ENCODE results near the gene PRR23E. TPM values are rescaled to one million over a fixed set of nuclear protein-coding genes. Genes with fewer than 3 reads are reported as not detected.

PRR23E gene
- total and polyA plus RNA-seq, 4 donors: not detected

- 95% methylated on average over 5 of the region's 6 CpGs for WGBS (ENCODE audit: insufficient coverage)
- no peak overlapping the region for H3K4me3 ChIP-seq (ENCODE audit: low read depth, low read length)
- H3K4me1 ChIP-seq (ENCODE audit: control insufficient read depth, insufficient read depth, low read length): no peaks in the 10 kb centered on the region
- DNase-seq (ENCODE audit: low read depth in 4 of 6, low spot score in 6 of 6): no peak
- H3K9me3 ChIP-seq (ENCODE audit: control insufficient read depth, insufficient read depth, low read length): peaks cover 2% of the 10 kb centered on the region
- no peaks in the 10 kb centered on the region for H3K36me3 ChIP-seq (ENCODE audit: control insufficient read depth, insufficient read depth, low read length)
- no peak overlapping the region for H3K27ac ChIP-seq (ENCODE audit: low read depth, low read length)
- H3K27me3 ChIP-seq (ENCODE audit: control insufficient read depth, insufficient read depth, low read length): no peaks in the 10 kb centered on the region
Measured at GRCh38 chr3:127195417-127195816, 2.5 kb downstream of the PRR23E start.

GRCh38 chr3:127196002-127196401 is 3.1 kb downstream of the PRR23E start:
- H3K9me3 ChIP-seq (ENCODE audit: control insufficient read depth, insufficient read depth, low read length): peaks cover 2% of the 10 kb centered on the region
- no peak overlapping the region for H3K27ac ChIP-seq (ENCODE audit: low read depth, low read length)
- H3K36me3 ChIP-seq (ENCODE audit: control insufficient read depth, insufficient read depth, low read length): no peaks in the 10 kb centered on the region
- H3K4me3 ChIP-seq (ENCODE audit: low read depth, low read length): no peak overlapping the region
- 15% methylated on average over 1 of the region's 2 CpGs for WGBS (ENCODE audit: insufficient coverage)
- H3K4me1 ChIP-seq (ENCODE audit: control insufficient read depth, insufficient read depth, low read length): no peaks in the 10 kb centered on the region
- no peak for DNase-seq (ENCODE audit: low read depth in 4 of 6, low spot score in 6 of 6)
- H3K27me3 ChIP-seq (ENCODE audit: control insufficient read depth, insufficient read depth, low read length): no peaks in the 10 kb centered on the region

GRCh38 chr3:127196466-127197299 is 3.8 kb downstream of the PRR23E start:
- Histone ChIP-seq H3K36me3 (ENCODE audit: control insufficient read depth, insufficient read depth, low read length) (no peaks in the 10 kb centered on the region), H3K27me3 (ENCODE audit: control insufficient read depth, insufficient read depth, low read length) (no peaks in the 10 kb centered on the region)
- WGBS (ENCODE audit: insufficient coverage): 89% methylated on average over 15 of the region's 15 CpGs

GRCh38 chr3:127197300-127198189 is 4.6 kb downstream of the PRR23E start:
- WGBS (ENCODE audit: insufficient coverage): 66% methylated on average over 12 of the region's 14 CpGs
- Histone ChIP-seq H3K4me3 (ENCODE audit: low read depth, low read length) (no peak overlapping the region), H3K27ac (ENCODE audit: low read depth, low read length) (no peak overlapping the region), H3K27me3 (ENCODE audit: control insufficient read depth, insufficient read depth, low read length) (no peaks in the 10 kb centered on the region), H3K9me3 (ENCODE audit: control insufficient read depth, insufficient read depth, low read length) (no peaks in the 10 kb centered on the region), H3K4me1 (ENCODE audit: control insufficient read depth, insufficient read depth, low read length) (no peaks in the 10 kb centered on the region), H3K36me3 (ENCODE audit: control insufficient read depth, insufficient read depth, low read length) (no peaks in the 10 kb centered on the region)
- no peak for DNase-seq (ENCODE audit: low read depth in 4 of 6, low spot score in 6 of 6)

More at GRCh38 chr3:127196466-127197299, 3.8 kb downstream of the PRR23E start:
- Histone ChIP-seq H3K27ac (ENCODE audit: low read depth, low read length) (no peak overlapping the region), H3K9me3 (ENCODE audit: control insufficient read depth, insufficient read depth, low read length) (peaks cover 2% of the 10 kb centered on the region), H3K4me1 (ENCODE audit: control insufficient read depth, insufficient read depth, low read length) (no peaks in the 10 kb centered on the region), H3K4me3 (ENCODE audit: low read depth, low read length) (no peak overlapping the region)
- no peak for DNase-seq (ENCODE audit: low read depth in 4 of 6, low spot score in 6 of 6)

GRCh38 chr3:127200086-127200691 is 7.3 kb downstream of the PRR23E start:
- H3K36me3 ChIP-seq (ENCODE audit: control insufficient read depth, insufficient read depth, low read length): no peaks in the 10 kb centered on the region
- WGBS (ENCODE audit: insufficient coverage): 80% methylated on average over 6 of the region's 6 CpGs
- no peak overlapping the region for H3K27ac ChIP-seq (ENCODE audit: low read depth, low read length)
- H3K4me3 ChIP-seq (ENCODE audit: low read depth, low read length): no peak overlapping the region
- no peaks in the 10 kb centered on the region for H3K4me1 ChIP-seq (ENCODE audit: control insufficient read depth, insufficient read depth, low read length)
- H3K9me3 ChIP-seq (ENCODE audit: control insufficient read depth, insufficient read depth, low read length): no peaks in the 10 kb centered on the region
- no peak for DNase-seq (ENCODE audit: low read depth in 4 of 6, low spot score in 6 of 6)
- H3K27me3 ChIP-seq (ENCODE audit: control insufficient read depth, insufficient read depth, low read length): no peaks in the 10 kb centered on the region

GRCh38 chr3:127203024-127203423 is 10.1 kb downstream of the PRR23E start:
- Histone ChIP-seq H3K4me3 (ENCODE audit: low read depth, low read length) (no peak overlapping the region), H3K27ac (ENCODE audit: low read depth, low read length) (no peak overlapping the region), H3K9me3 (ENCODE audit: control insufficient read depth, insufficient read depth, low read length) (no peaks in the 10 kb centered on the region), H3K27me3 (ENCODE audit: control insufficient read depth, insufficient read depth, low read length) (no peaks in the 10 kb centered on the region), H3K36me3 (ENCODE audit: control insufficient read depth, insufficient read depth, low read length) (no peaks in the 10 kb centered on the region), H3K4me1 (ENCODE audit: control insufficient read depth, insufficient read depth, low read length) (peaks cover 6% of the 10 kb centered on the region)
- WGBS (ENCODE audit: insufficient coverage): no CpG with 5 or more reads among the region's 1 CpG
- no peak for DNase-seq (ENCODE audit: low read depth in 4 of 6, low spot score in 6 of 6)

- Histone ChIP-seq H3K4me3 (ENCODE audit: low read depth, low read length) (no peak overlapping the region), H3K27me3 (ENCODE audit: control insufficient read depth, insufficient read depth, low read length) (no peaks in the 10 kb centered on the region), H3K27ac (ENCODE audit: low read depth, low read length) (no peak overlapping the region), H3K9me3 (ENCODE audit: control insufficient read depth, insufficient read depth, low read length) (no peaks in the 10 kb centered on the region), H3K4me1 (ENCODE audit: control insufficient read depth, insufficient read depth, low read length) (peaks cover 6% of the 10 kb centered on the region), H3K36me3 (ENCODE audit: control insufficient read depth, insufficient read depth, low read length) (no peaks in the 10 kb centered on the region)
- WGBS (ENCODE audit: insufficient coverage): 86% methylated on average over 15 of the region's 17 CpGs
- DNase-seq (ENCODE audit: low read depth in 4 of 6, low spot score in 6 of 6): no peak
Measured at GRCh38 chr3:127204841-127205582, 12.1 kb downstream of the PRR23E start.

GRCh38 chr3:127206154-127206553 is 13.2 kb downstream of the PRR23E start:
- 86% methylated on average over 3 of the region's 3 CpGs for WGBS (ENCODE audit: insufficient coverage)
- H3K36me3 ChIP-seq (ENCODE audit: control insufficient read depth, insufficient read depth, low read length): no peaks in the 10 kb centered on the region
- no peak overlapping the region for H3K27ac ChIP-seq (ENCODE audit: low read depth, low read length)
- H3K4me3 ChIP-seq (ENCODE audit: low read depth, low read length): no peak overlapping the region
- H3K27me3 ChIP-seq (ENCODE audit: control insufficient read depth, insufficient read depth, low read length): no peaks in the 10 kb centered on the region
- H3K9me3 ChIP-seq (ENCODE audit: control insufficient read depth, insufficient read depth, low read length): no peaks in the 10 kb centered on the region
- DNase-seq (ENCODE audit: low read depth in 4 of 6, low spot score in 6 of 6): no peak
- peaks cover 6% of the 10 kb centered on the region for H3K4me1 ChIP-seq (ENCODE audit: control insufficient read depth, insufficient read depth, low read length)
